GM18520 (cell line): Measurements from ENCODE around the gene CCDC92.
"Not testable (repeated sequence)": the region's sequence is repeated elsewhere in the genome, so short reads cannot be mapped to it uniquely, and the experiment has no call there.

Experiments used
- ATAC-seq: cut with Tn5 transposase; IDR thresholded peaks from one replicate; pipeline ENCODE4 v1.9.1; 2021; ENCODE audit not compliant: unreplicated experiment

The CCDC92 gene

GRCh38 chr12:123911672-123912409 lies 60.8 kb downstream of the CCDC92 start:
- not testable (repeated sequence) for ATAC-seq

- ATAC-seq, result no peak
Observed at GRCh38 chr12:123910761-123911193, 61.9 kb downstream of the CCDC92 start.

- ATAC-seq, result no peak
Observed at GRCh38 chr12:123910057-123910456, 62.6 kb downstream of the CCDC92 start.

- ATAC-seq, result no peak
Observed at GRCh38 chr12:123908884-123909725, 63.5 kb downstream of the CCDC92 start.

GRCh38 chr12:123907726-123908476 lies 64.7 kb downstream of the CCDC92 start:
- ATAC-seq, result no peak

- no peak for ATAC-seq
Observed at GRCh38 chr12:123906711-123907420, 65.8 kb downstream of the CCDC92 start.

- no peak for ATAC-seq
Observed at GRCh38 chr12:123905319-123905925, 67.2 kb downstream of the CCDC92 start.

GRCh38 chr12:123903301-123904065 lies 69.1 kb downstream of the CCDC92 start:
- no peak for ATAC-seq

- ATAC-seq, result no peak
Observed at GRCh38 chr12:123902821-123903220, 69.8 kb downstream of the CCDC92 start.

- ATAC-seq, result no peak
Observed at GRCh38 chr12:123900871-123901376, 71.7 kb downstream of the CCDC92 start.

GRCh38 chr12:123899368-123899767 lies 73.3 kb downstream of the CCDC92 start:
- ATAC-seq, result no peak

GRCh38 chr12:123898673-123899072 lies 74.0 kb downstream of the CCDC92 start:
- no peak for ATAC-seq

GRCh38 chr12:123897221-123897620 lies 75.4 kb downstream of the CCDC92 start:
- no peak for ATAC-seq

- ATAC-seq, result no peak
Observed at GRCh38 chr12:123896767-123897166, 75.9 kb downstream of the CCDC92 start.

- ATAC-seq, result no peak
Observed at GRCh38 chr12:123895451-123895850, 77.2 kb downstream of the CCDC92 start.

- ATAC-seq, result no peak
Observed at GRCh38 chr12:123894823-123895345, 77.7 kb downstream of the CCDC92 start.

GRCh38 chr12:123893276-123893675 lies 79.4 kb downstream of the CCDC92 start:
- ATAC-seq, result no peak

GRCh38 chr12:123892853-123893252 lies 79.8 kb downstream of the CCDC92 start:
- ATAC-seq, result no peak

GRCh38 chr12:123892180-123892559 lies 80.5 kb downstream of the CCDC92 start:
- no peak for ATAC-seq
